GM23338 (cell line): ENCODE data around the gene PDE1C. TPM values are rescaled to one million over a fixed set of nuclear protein-coding genes. Genes with fewer than 3 reads are reported as not detected.

Experiments used
- ATAC-seq: fragments of 200-7000 bp; cut with Tn5 transposase; 3 replicates; pipeline ENCODE4 v1.9.1; 2020
- DNase-seq: peaks from one replicate; pipeline ENCODE4 v3.0.0-alpha.2; 2015; ENCODE audit warnings: low spot score
- H2AFZ ChIP-seq: fragments of 200-600 bp; sonication (generic); 2 replicates; pipeline ENCODE4 v1.8.0; 2016; ENCODE audit warnings: antibody characterized with exemption, mild to moderate bottlenecking, moderate library complexity
- H3F3A ChIP-seq: fragments of 200-600 bp; sonication (generic); replicated peaks from 2 replicates; pipeline ENCODE4 v1.8.0; 2017; ENCODE audit warnings: antibody characterized with exemption, mixed run types, low read depth
- H3K27ac ChIP-seq: fragments of 200-600 bp; sonication (generic); 2 replicates; pipeline ENCODE4 v1.6.1; 2016; ENCODE audit warnings: low read depth
- H3K27me3 ChIP-seq: fragments of 200-600 bp; sonication (generic); 2 replicates; pipeline ENCODE4 v1.8.0; 2016; ENCODE audit warnings: mild to moderate bottlenecking, mixed run types, moderate library complexity; ENCODE audit not compliant: insufficient read depth
- H3K36me3 ChIP-seq: fragments of 200-600 bp; sonication (generic); 2 replicates; pipeline ENCODE4 v1.8.0; 2016; ENCODE audit warnings: mild to moderate bottlenecking; ENCODE audit not compliant: insufficient read depth
- H3K4me1 ChIP-seq: fragments of 200-600 bp; sonication (generic); 2 replicates; pipeline ENCODE4 v1.8.0; 2016; ENCODE audit warnings: mild to moderate bottlenecking, moderate library complexity; ENCODE audit not compliant: insufficient read depth
- H3K4me2 ChIP-seq: fragments of 200-600 bp; sonication (generic); 2 replicates; pipeline ENCODE4 v1.7.1; 2017; ENCODE audit warnings: mixed run types
- H3K4me3 ChIP-seq: fragments of 200-600 bp; sonication (generic); 2 replicates; pipeline ENCODE4 v1.6.1; 2016; ENCODE audit warnings: mixed run types
- H3K79me2 ChIP-seq: fragments of 200-600 bp; sonication (generic); replicated peaks from 2 replicates; pipeline ENCODE4 v1.8.0; 2017; ENCODE audit warnings: mild to moderate bottlenecking; ENCODE audit not compliant: insufficient read depth
- H3K9me2 ChIP-seq: fragments of 200-600 bp; sonication (generic); 2 replicates; pipeline ENCODE4 v1.8.0; 2017; ENCODE audit not compliant: insufficient read depth
- H4K20me1 ChIP-seq: fragments of 200-600 bp; sonication (generic); replicated peaks from 2 replicates; pipeline ENCODE4 v1.8.0; 2017; ENCODE audit warnings: mild to moderate bottlenecking; ENCODE audit not compliant: insufficient read depth
- H3K27ac Mint-ChIP-seq: 2 replicates; pipeline ENCODE4 v1.8.0; 2020; ENCODE audit warnings: inconsistent platforms, mild to moderate bottlenecking, moderate library complexity, mixed read lengths
- H3K27me3 Mint-ChIP-seq: 3 replicates; pipeline ENCODE4 v1.8.0; 2022; ENCODE audit warnings: low read depth, mild to moderate bottlenecking, moderate library complexity, mixed read lengths, inconsistent platforms; ENCODE audit not compliant: insufficient read depth, poor library complexity
- H3K36me3 Mint-ChIP-seq: 3 replicates; pipeline ENCODE4 v1.8.0; 2021; ENCODE audit warnings: low read depth, mild to moderate bottlenecking, inconsistent platforms, moderate library complexity, mixed read lengths
- H3K4me1 Mint-ChIP-seq: 3 replicates; pipeline ENCODE4 v1.8.0; 2020; ENCODE audit warnings: mild to moderate bottlenecking, inconsistent platforms, mixed read lengths
- H3K4me3 Mint-ChIP-seq: 3 replicates; pipeline ENCODE4 v1.8.0; 2021; ENCODE audit warnings: moderate library complexity, mild to moderate bottlenecking, inconsistent platforms, mixed read lengths
- H3K9me3 Mint-ChIP-seq: 3 replicates; pipeline ENCODE4 v1.8.0; 2020; ENCODE audit warnings: moderate library complexity, mild to moderate bottlenecking, inconsistent platforms, mixed read lengths
- CREB1 ChIP-seq: fragments of 250-450 bp; sonication (Bioruptor Pico); IDR thresholded peaks from 2 replicates; pipeline ENCODE4 v1.5.0; 2020; ENCODE audit warnings: low read depth, mild to moderate bottlenecking, moderate library complexity
- CTCF ChIP-seq, 2 experiments: fragments of 200-600 bp in 1 of 2; sonication (generic) in 1 of 2; conservative IDR thresholded peaks; 2 replicates each; pipeline versions ENCODE4 v1.5.1 to v1.6.1; 2016 to 2017; ENCODE audit warnings: antibody characterized with exemption in 2 of 2, low read depth in 2 of 2, mild to moderate bottlenecking in 2 of 2, moderate library complexity in 1 of 2
- ETS1 ChIP-seq: IDR thresholded peaks from 2 replicates; pipeline ENCODE4 v1.6.1; 2016; ENCODE audit warnings: antibody characterized with exemption
- EZH2 ChIP-seq: fragments of 200-600 bp; sonication (generic); IDR thresholded peaks from one replicate; pipeline ENCODE4 v1.8.0; 2017; ENCODE audit warnings: antibody characterized with exemption, mild to moderate bottlenecking, low read depth; ENCODE audit not compliant: unreplicated experiment
- JUNB ChIP-seq: IDR thresholded peaks from one replicate; pipeline ENCODE4 v1.6.1; 2016; ENCODE audit warnings: antibody characterized with exemption; ENCODE audit not compliant: unreplicated experiment
- NANOG ChIP-seq: IDR thresholded peaks from 2 replicates; pipeline ENCODE4 v1.6.1; 2016; ENCODE audit warnings: antibody characterized with exemption, borderline replicate concordance
- ZNF114 ChIP-seq: fragments of 250-450 bp; sonication (Bioruptor Pico); IDR thresholded peaks from 2 replicates; pipeline ENCODE4 v1.5.0; 2020; ENCODE audit warnings: mild to moderate bottlenecking, moderate library complexity
- ZNF331 ChIP-seq: fragments of 250-450 bp; sonication (Bioruptor Pico); IDR thresholded peaks from 2 replicates; pipeline ENCODE4 v1.5.0; 2020; ENCODE audit warnings: low read depth, mild to moderate bottlenecking, moderate library complexity
- ZNF462 ChIP-seq: fragments of 250-450 bp; sonication (Bioruptor Pico); IDR thresholded peaks from 2 replicates; pipeline ENCODE4 v1.5.0; 2020; ENCODE audit warnings: mild to moderate bottlenecking, moderate library complexity
- polyA plus RNA-seq: library from polyadenylated mRNA; unstranded; fragments of >200 nt; fragmentation: Nextera tagmentation; extraction: Ambion mirVana; gene quantifications from 2 replicates; pipeline ENCODE4 v1.2.1, GENCODE V29; 2016
- total RNA-seq: library from RNA; depleted of rRNA; stranded (reverse); fragments of >200 nt; shearing (Covaris generic); gene quantifications from 2 replicates; pipeline ENCODE4 v1.2.3, GENCODE V29; 2014

Gene PDE1C
- total and polyA plus RNA-seq, 2 experiments from 2014 or later: 0.28 TPM; not detected in 1

DNA sequence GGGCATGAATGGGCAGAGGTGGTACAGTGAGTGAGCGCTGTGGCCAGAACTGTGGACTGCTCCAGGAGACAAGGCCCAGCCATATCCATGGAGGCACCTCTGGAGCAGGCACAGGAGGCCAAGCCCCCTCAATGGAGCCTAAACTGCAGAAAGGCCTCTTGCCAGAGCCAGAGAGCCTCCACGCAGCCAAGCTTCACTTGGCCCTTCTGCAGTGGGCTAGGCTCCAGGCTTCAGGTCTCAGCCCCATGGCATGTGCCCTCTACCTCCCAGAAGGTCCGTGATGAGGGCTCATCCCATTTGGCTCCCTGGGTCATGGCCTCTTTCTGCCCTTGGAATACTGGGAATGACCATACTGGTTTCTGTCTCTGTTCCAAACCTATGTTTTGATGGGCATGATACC is 8.9 kb downstream of the PDE1C start:
- ATAC-seq (no peak), DNase-seq (no peak)
- H3K36me3 Mint-ChIP-seq: no peaks in the 10 kb centered on the region
- no peak overlapping the region for H3K4me3 ChIP-seq
- no peak overlapping the region for H3K27ac Mint-ChIP-seq
- H3K79me2 ChIP-seq: no peaks in the 10 kb centered on the region
- TF ChIP-seq ZNF114 (CRISPR knock-in tag) (no peak), CREB1 (CRISPR knock-in tag) (no peak), ZNF462 (CRISPR knock-in tag) (no peak), NANOG (no peak), CTCF (conservative IDR thresholded peaks at IDR 0.05; ENCODE audit: low read depth in 2 of 2) (no peak), ZNF331 (no peak), ETS1 (no peak), JUNB (no peak), EZH2 (no peak)
- no peaks in the 10 kb centered on the region for H4K20me1 ChIP-seq
- H3K27me3 Mint-ChIP-seq: peaks cover 8% of the 10 kb centered on the region
- no peaks in the 10 kb centered on the region for H3K36me3 ChIP-seq
- peaks cover 8% of the 10 kb centered on the region for H3K27me3 ChIP-seq
- no peaks in the 10 kb centered on the region for H3F3A ChIP-seq
- no peak overlapping the region for H3K27ac ChIP-seq
- H2AFZ ChIP-seq: no peak overlapping the region
- H3K4me2 ChIP-seq: no peak overlapping the region
- no peaks in the 10 kb centered on the region for H3K9me2 ChIP-seq
- peaks cover 43% of the 10 kb centered on the region for H3K4me1 Mint-ChIP-seq
- peaks cover 22% of the 10 kb centered on the region for H3K4me1 ChIP-seq
- no peak overlapping the region for H3K4me3 Mint-ChIP-seq
- H3K9me3 Mint-ChIP-seq: no peaks in the 10 kb centered on the region
